ENCODE results near the gene CUX1. TPM values are rescaled to one million over a fixed set of nuclear protein-coding genes. Genes with fewer than 3 reads are reported as not detected.

CUX1 gene
- total RNA-seq, 1 experiment from 2014 or later, result 53.5 TPM

- H3K4me2 ChIP-seq (ENCODE audit: insufficient read depth, insufficient read length, low read length), result no peak overlapping the region
- H2BK12ac ChIP-seq (ENCODE audit: insufficient read length, low read depth, low read length), result no peak overlapping the region
- H3T11ph ChIP-seq (ENCODE audit: low read length), result no peak overlapping the region
- H4K8ac ChIP-seq (replicated peaks; ENCODE audit: insufficient read length, low read depth, low read length), result no peak overlapping the region
- no peaks in the 10 kb centered on the region for H3K4me1 ChIP-seq (ENCODE audit: insufficient read depth, low read length)
- H2AFZ ChIP-seq (ENCODE audit: low read length), result no peak overlapping the region
- H2BK20ac ChIP-seq (ENCODE audit: low read depth, low read length, poor library complexity, severe bottlenecking), result no peak overlapping the region
- no peak overlapping the region for H3K23ac ChIP-seq (ENCODE audit: insufficient read length, low read depth, low read length)
- Mint-ChIP-seq H3K36me3 (ENCODE audit: insufficient read depth in 1 of 3, low read depth in 3 of 3) (peaks cover 0 to 5% (median 5%) of the 10 kb centered on the region in 3 experiments; a peak in 2 of 7 replicates), H3K27ac (peak overlapping the region; percentile 73 to 90 (median 73); a peak in 6 of 7 replicates), H3K9me3 (no peaks in the 10 kb centered on the region), H3K4me1 (peaks cover 7 to 11% of the 10 kb centered on the region in 2 experiments; a peak in 3 of 4 replicates), H3K4me3 (no peak overlapping the region), H3K27me3 (ENCODE audit: low read depth) (no peaks in the 10 kb centered on the region)
- no peaks in the 10 kb centered on the region for H3K9me3 ChIP-seq (ENCODE audit: control insufficient read depth, low read depth, low read length)
- no peak overlapping the region for H2BK15ac ChIP-seq (ENCODE audit: low read depth, low read length)
- H3K27me3 ChIP-seq (ENCODE audit: insufficient read depth, low read length), result no peaks in the 10 kb centered on the region
- H2BK5ac ChIP-seq (ENCODE audit: insufficient read length, low read length), result no peak overlapping the region
- TF ChIP-seq CTCF (conservative IDR thresholded peaks at IDR 0.05), result no peak
- H2BK120ac ChIP-seq (ENCODE audit: low read depth, low read length, poor library complexity, severe bottlenecking), result no peak overlapping the region
- H3K79me1 ChIP-seq (ENCODE audit: insufficient read depth, low read depth, low read length, poor library complexity, severe bottlenecking), result peaks cover 13% of the 10 kb centered on the region
- H3K4ac ChIP-seq (ENCODE audit: low read depth, low read length), result no peak overlapping the region
- H3K9ac ChIP-seq (ENCODE audit: extremely low read depth, insufficient read length, low read length), result no peak overlapping the region
- DNase-seq, result no peak
- no peak overlapping the region for H3K27ac ChIP-seq (ENCODE audit: insufficient read length, low read depth, low read length)
- H3K56ac ChIP-seq (ENCODE audit: insufficient read length, low read depth, low read length), result no peak overlapping the region
- no peaks in the 10 kb centered on the region for H4K20me1 ChIP-seq (ENCODE audit: control insufficient read depth, insufficient read depth, insufficient read length)
- peaks cover 27% of the 10 kb centered on the region for H3K79me2 ChIP-seq (ENCODE audit: insufficient read depth, low read length)
- H2AK5ac ChIP-seq (ENCODE audit: insufficient read length, low read length), result no peak overlapping the region
- no CpG with 5 or more reads among the region's 18 CpGs for WGBS (ENCODE audit: extremely low coverage, insufficient read length, low lambda C conversion rate)
- H4K91ac ChIP-seq (ENCODE audit: insufficient read length, low read depth, low read length), result no peak overlapping the region
- no peak overlapping the region for H4K5ac ChIP-seq (ENCODE audit: insufficient read length, low read depth, low read length)
- no peaks in the 10 kb centered on the region for H3K23me2 ChIP-seq (ENCODE audit: insufficient read length, low read depth, low read length, poor library complexity, severe bottlenecking)
- no peak overlapping the region for H3K18ac ChIP-seq (ENCODE audit: insufficient read length, low read depth, low read length)
- H3K14ac ChIP-seq (ENCODE audit: insufficient read depth, low read length), result no peak overlapping the region
Observed at GRCh38 chr7:101906291-101907240, 89.1 kb downstream of the CUX1 start.

All from H9 (cell line).